Heart right ventricle (tissue), 16 donors: ENCODE data around the gene RNASEH1. TPM values are rescaled to one million over a fixed set of nuclear protein-coding genes. Genes with fewer than 3 reads are reported as not detected.

ENCODE experiments used
- ATAC-seq, 8 donors: fragments of 200-7000 bp; cut with Tn5 transposase; one replicate each; pipeline ENCODE4 v1.9.1; 2020; ENCODE audit warnings: mild to moderate bottlenecking in 8 of 8, moderate library complexity in 8 of 8, moderate number of reproducible peaks in 1 of 8
- DNase-seq, 2 donors: peaks; one replicate each; pipeline ENCODE4 v3.0.0-alpha.2; 2020
- H3K27ac ChIP-seq, 10 donors: fragments of 200-600 bp; sonication (generic) in 2 of 10; one replicate each; pipeline versions ENCODE4 v1.5.0 to v1.8.0; 2020 to 2022; ENCODE audit warnings: mild to moderate bottlenecking in 3 of 10
- H3K27me3 ChIP-seq, 7 donors: fragments of 200-600 bp; one replicate each; pipeline ENCODE4 v1.8.0; 2021 to 2022; ENCODE audit warnings: mild to moderate bottlenecking in 2 of 7
- H3K36me3 ChIP-seq, 9 donors: fragments of 200-600 bp; sonication (generic) in 1 of 9; one replicate each; pipeline versions ENCODE4 v1.5.0 to v1.8.0; 2020 to 2022; ENCODE audit warnings: mild to moderate bottlenecking in 2 of 9
- H3K4me1 ChIP-seq, 9 donors: fragments of 200-600 bp; sonication (generic) in 1 of 9; one replicate each; pipeline versions ENCODE4 v1.5.0 to v1.8.0; 2020 to 2022; ENCODE audit warnings: mild to moderate bottlenecking in 4 of 9
- H3K4me3 ChIP-seq, 10 donors: fragments of 200-600 bp; sonication (generic) in 2 of 10; one replicate each; pipeline versions ENCODE4 v1.5.0 to v1.8.0; 2020 to 2022; ENCODE audit warnings: mild to moderate bottlenecking in 7 of 10, moderate library complexity in 2 of 10
- H3K9me3 ChIP-seq, 11 donors: fragments of 200-600 bp in 10 of 11; sonication (generic) in 2 of 11; one replicate each; pipeline versions ENCODE4 v1.5.0 to v1.8.0; 2013 to 2022; ENCODE audit warnings: mild to moderate bottlenecking in 2 of 11, control low read depth in 1 of 11, moderate library complexity in 1 of 11
- CTCF ChIP-seq, 9 donors: fragments of 200-600 bp; sonication (generic) in 2 of 9; IDR thresholded peaks; one replicate each; pipeline versions ENCODE4 v1.5.0 to v1.8.0; 2021 to 2022; ENCODE audit warnings: antibody characterized with exemption in 9 of 9, mild to moderate bottlenecking in 5 of 9, moderate library complexity in 1 of 9
- WGBS, 2 donors: extraction: QIAGEN DNeasy Blood & Tissue Kit; methylation state at CpG; one replicate each; pipeline ENCODE4 v1.1.7; 2013; ENCODE audit warnings: inconsistent platforms in 1 of 2; 5-methylcytosine and 5-hydroxymethylcytosine counted together
- intact Hi-C, 10 donors: fragments of 100-400 bp; cut with DNase I; formaldehyde crosslinking; loops; one replicate each; pipeline versions ENCODE4 v1.11.1 to v1.14.2; 2022
- polyA plus RNA-seq, 2 donors: library from polyadenylated mRNA; stranded (reverse); fragments of 200-250 nt; gene quantifications; one replicate each; pipeline ENCODE4 v1.2.3, GENCODE V29; 2013
- total RNA-seq, 10 donors: library from RNA; stranded (reverse); fragmentation: NEBNext Ultra II Directional in 3 of 10; extraction: Animal tissue kit (Norgen Biotek cat#: 25700) in 3 of 10; gene quantifications; one replicate each; pipeline versions ENCODE4 v1.2.1 to v1.2.4, GENCODE V29; 2021 to 2023
- donor health status: Arrhythmogenic right ventricular cardiomyopathy.
- donor health status: ischemic (EF 13 %, LVEDD 7.1; RV severe dilation, severe dysfunction).
- donor health status: healthy with polysubstance abuse.
- donor health status: DM: no; HTN: yes; CAD: no.
- donor health status: DM: no; HTN: no; CAD: no.
- donor health status: ischemic (EF 25% LVEDD 6.9; RV normal size, moderate dysfunction).
- donor health status: ischemic (EF 25% LVEDD 5.7; RV mildly dilated, moderate dysfunction).
- donor health status: healthy.
- donor health status: DM: yes; HTN: yes; CAD: no.
- donor health status: Ischemic cardiomyopathy.
- donor health status: ischemic (EF 35%, LVEDD 5.7; RV mildly dilated, moderate dysfunction).
- donor health status: nonischemic (EF 11% LVEDD 7.7; RV severe dilation, severe dysfunction).
- donor health status: DM: yes; HTN: yes; CAD: no.
- donor health status: PGD.
- donor health status: ischemic (EF 29% LVEDD 5.4; RV normal size, mild dysfunction).
- donor health status: nonischemic (EF 23%, LVEDD 6.1; RV moderate dilation, normal function).

RNASEH1 gene
- total and polyA plus RNA-seq, 12 donors = 8.7 to 24.0 (median 19.3) TPM

DNA sequence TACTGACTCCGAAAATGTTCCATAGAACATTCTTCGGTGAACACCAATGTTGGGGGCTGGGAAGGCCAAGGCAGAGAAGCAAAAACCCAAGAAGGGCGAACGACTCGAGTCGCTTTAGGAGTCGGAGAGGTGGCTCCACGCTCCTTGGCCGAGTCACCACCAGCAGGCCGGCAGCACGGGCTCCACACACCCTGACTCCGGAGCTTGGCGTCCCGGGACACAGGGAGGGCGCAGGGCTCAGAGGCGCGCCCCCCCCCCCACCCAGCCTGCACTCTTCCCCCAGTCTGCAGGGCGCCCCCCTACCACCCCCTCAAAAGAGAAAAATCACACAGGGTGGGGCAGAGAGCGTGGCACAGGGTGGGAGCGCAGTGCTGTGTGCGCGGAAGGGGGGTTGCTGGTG is 31.3 kb downstream of the RNASEH1 start:
- Histone ChIP-seq H3K4me3 (no peak overlapping the region), H3K9me3 (no peaks in the 10 kb centered on the region), H3K27me3 (no peaks in the 10 kb centered on the region), H3K27ac (no peak overlapping the region), H3K36me3 (peaks cover 0 to 16% (median 0%) of the 10 kb centered on the region in 9 donors), H3K4me1 (peaks cover 5 to 36% (median 30%) of the 10 kb centered on the region in 9 donors)
- intact Hi-C loops = no loop called here
- ATAC-seq (peak in 1 of 8 donors; percentile 20), DNase-seq (no peak)
- 94 to 96% methylated on average over 20 to 22 of the region's 22 CpGs for WGBS, 2 donors
- TF ChIP-seq CTCF (IDR thresholded peaks at IDR 0.05) = no peak

DNA sequence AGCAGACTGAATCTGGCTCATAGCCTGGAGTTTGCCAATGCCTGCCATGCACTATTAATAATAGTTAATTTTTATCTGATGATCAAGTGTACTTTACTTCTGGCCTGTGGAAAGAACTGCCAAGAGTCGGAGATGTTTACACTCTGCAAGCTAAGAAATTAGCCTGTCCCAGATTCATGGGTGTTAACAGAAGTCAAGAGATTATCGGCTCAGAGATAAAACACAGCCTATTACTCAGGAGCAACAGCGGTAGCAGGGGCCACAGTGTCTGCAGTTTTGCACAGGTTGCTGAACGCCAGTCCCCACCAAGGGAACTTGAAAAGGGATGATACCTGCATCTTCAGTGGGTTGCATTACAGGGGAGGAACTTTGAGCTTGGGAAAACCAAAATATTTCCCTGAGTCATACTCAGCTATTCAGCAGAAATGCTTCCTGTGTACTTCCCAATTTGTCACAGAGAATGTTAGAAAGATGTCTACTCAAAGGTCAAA is 34.5 kb downstream of the RNASEH1 start:
- Histone ChIP-seq H3K36me3 (no peaks in the 10 kb centered on the region), H3K27ac (peak overlapping the region in 9 of 10 donors; percentile 31 to 86 (median 66)), H3K9me3 (no peaks in the 10 kb centered on the region), H3K4me1 (peaks cover 5 to 61% (median 51%) of the 10 kb centered on the region in 9 donors), H3K27me3 (no peaks in the 10 kb centered on the region), H3K4me3 (no peak overlapping the region)
- ATAC-seq (no peak), DNase-seq (no peak)
- TF ChIP-seq CTCF (IDR thresholded peaks at IDR 0.05) = no peak
- intact Hi-C loops = no loop called here
- 21 to 41% methylated on average over 4 of the region's 4 CpGs for WGBS, 2 donors

- peak overlapping the region in 9 of 10 donors; percentile 9 to 86 (median 66) for H3K27ac ChIP-seq
- intact Hi-C loops = no loop called here
- H3K9me3 ChIP-seq = no peaks in the 10 kb centered on the region
- H3K4me3 ChIP-seq = peak overlapping the region in 1 of 10 donors; percentile 18
- no peaks in the 10 kb centered on the region for H3K36me3 ChIP-seq
- DNase-seq (no peak), ATAC-seq (no peak)
- peaks cover 5 to 63% (median 53%) of the 10 kb centered on the region in 9 donors for H3K4me1 ChIP-seq
- TF ChIP-seq CTCF (IDR thresholded peaks at IDR 0.05) = no peak
- WGBS, 2 donors = 31 to 40% methylated on average over 13 of the region's 13 CpGs
- no peaks in the 10 kb centered on the region for H3K27me3 ChIP-seq
These were observed 35.1 kb downstream of the RNASEH1 start for GRCh38 chr2:3522961-3523421.

- ATAC-seq (no peak), DNase-seq (no peak)
- Histone ChIP-seq H3K27ac (peak overlapping the region in 5 of 10 donors; percentile 4 to 69 (median 16)), H3K4me3 (no peak overlapping the region), H3K36me3 (peaks cover 0 to 15% (median 0%) of the 10 kb centered on the region in 9 donors), H3K4me1 (peaks cover 5 to 73% (median 61%) of the 10 kb centered on the region in 9 donors), H3K9me3 (peaks cover 0 to 3% (median 0%) of the 10 kb centered on the region in 11 donors), H3K27me3 (no peaks in the 10 kb centered on the region)
- 95 to 97% methylated on average over 6 of the region's 6 CpGs for WGBS, 2 donors
- TF ChIP-seq CTCF (IDR thresholded peaks at IDR 0.05) = no peak
- intact Hi-C loops = loop anchor here in 1 of 10 donors (2.0 kb wide), 1 partner anchor 38 kb away; no protein-coding TSS in a partner anchor
These were observed 37.5 kb downstream of the RNASEH1 start for GRCh38 chr2:3520591-3520990.
